GM11168 (cell line): ENCODE results near the gene NOP9.

ENCODE experiments used
- in situ Hi-C: fragments of 300-500 bp; cut with MboI; formaldehyde crosslinking; loops from one replicate; pipeline ENCODE4 v1.12.0; 2022; ENCODE audit warnings: low sequenced_read_pairs; ENCODE audit not compliant: unreplicated experiment

Gene NOP9

DNA sequence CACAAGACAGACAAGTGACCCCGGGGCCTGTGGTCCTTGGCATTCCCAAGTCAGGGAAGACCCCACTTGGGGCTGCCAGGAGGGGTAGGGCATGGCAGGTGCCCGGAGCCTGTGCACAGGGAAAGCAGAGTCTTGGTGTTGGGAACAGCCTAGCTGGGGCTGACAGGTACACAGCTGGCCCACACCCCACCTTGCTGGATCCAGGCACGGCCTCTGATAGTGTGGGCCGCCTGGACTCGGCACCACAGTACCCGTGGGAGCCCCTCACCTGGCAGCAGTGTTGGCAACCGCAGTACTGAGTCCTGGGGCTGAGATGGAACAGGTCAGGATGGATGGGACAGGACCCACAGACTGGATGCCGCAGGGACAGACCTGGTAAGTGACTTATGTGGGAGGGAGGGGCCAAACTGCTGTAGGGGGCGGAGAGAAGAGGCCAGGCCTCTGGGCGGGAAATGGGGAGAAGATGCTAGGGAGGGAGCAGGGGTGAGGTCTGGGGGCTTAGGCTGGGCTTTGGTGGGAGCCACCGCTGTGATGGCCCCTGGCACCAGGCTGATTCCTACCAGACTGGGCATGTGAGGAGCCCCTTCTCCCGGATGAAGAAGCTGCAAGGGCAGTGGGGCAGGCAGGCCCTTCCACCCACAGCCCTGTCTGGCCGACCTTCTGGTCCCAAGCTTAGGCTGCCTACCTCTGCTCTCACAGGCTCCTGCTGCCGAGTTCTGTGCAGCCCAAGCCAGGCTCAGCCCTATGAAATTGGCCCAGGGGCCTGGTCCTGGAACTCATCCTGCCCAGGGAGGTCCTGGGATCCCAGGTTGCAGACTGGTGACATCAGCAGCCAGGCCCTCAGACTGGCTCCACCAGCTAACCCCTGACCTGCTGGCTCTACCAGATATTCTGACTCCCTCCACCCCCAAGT, 36.6 kb upstream of the NOP9 start, which contains the start of gene TGM1:
Gene TGM1 (minus strand): TSS at position 357 of the 913 bp plus-strand sequence. CDS start 825 bp downstream, outside the sequence.
- in situ Hi-C loops = no loop called here

DNA sequence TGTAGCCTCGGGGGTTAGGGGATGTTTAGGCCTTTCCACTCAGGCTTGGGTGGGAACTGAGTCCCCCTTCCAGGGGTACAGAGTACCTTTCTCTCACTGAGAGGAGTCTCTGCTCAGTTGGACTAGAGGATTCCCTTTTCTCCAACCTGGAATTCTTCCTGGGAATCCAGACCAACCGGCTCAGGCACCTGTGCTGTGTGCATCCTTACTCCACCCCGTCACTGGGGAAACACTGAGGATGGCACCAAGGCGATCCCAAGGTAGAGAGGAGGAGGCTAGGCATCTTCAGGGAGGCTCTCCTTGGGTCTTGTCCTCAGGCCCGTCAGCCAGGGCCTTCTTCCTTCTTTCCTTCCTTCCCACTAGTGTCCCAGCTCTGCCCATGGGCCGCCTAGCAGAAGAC, 35.8 kb upstream of the NOP9 start:
- in situ Hi-C loops = no loop called here

DNA sequence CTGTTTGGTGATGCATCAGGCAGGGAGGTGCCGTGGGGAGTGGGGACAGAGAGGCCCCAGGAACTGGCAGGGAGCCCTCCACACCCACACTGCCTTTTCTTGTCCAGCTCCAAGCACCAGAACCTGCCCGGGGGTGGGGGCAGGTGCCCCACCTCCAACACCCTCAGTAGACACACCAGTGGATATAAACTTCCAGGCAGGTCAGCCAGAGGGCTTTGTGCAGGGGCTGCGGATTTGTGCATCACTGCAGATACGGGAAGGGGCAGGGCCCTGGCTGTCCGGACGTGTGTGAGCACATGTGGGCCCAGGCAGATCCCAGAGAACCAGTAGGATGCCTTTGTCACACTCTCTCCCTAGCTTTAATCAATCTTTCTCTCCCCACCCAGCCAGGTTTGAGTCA, 35.4 kb upstream of the NOP9 start:
- in situ Hi-C loops = no loop called here

DNA sequence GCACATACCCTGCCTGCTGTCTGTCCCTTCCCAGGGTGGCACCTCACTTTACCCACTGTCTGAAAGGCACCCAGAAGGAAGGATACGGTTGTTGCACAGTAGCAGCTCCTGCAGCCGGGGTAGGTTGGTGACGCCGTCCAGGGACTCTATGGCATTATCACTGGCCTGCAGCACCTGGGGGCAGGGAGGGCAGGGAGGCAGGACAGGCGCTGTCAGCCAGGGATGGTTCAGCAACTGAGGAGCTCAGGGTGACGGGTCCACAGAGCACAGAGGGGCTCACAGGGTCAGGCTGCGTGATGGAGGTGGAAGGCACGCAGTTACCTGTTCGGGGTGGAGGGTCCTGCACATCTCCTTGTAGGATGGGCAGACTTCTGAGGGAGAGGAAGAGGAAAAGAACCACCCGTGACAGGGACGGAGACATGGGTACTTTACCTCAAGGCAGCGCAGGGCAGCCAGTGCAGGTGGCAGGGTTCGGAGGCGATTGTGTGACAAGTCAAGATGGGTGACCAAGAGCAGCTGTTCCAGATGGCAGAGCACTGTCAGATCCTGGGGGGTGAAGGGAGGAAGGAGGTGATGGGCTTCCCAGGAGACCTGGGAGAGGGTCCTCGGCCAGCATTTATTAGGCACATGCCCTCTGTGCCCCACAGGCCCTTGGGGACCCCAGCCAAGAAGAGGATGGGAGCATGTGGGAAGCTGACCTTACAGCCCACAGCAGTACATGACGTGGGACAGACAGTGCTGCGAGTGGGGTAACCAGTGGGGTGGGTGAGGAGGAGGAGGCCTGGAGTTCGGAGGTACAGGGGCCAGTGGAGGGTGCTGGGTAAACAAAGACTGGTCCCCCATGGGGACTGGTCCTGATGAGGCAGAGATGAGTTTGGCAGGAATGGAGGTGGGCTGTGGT, 33.1 kb upstream of the NOP9 start:
- in situ Hi-C loops = no loop called here

DNA sequence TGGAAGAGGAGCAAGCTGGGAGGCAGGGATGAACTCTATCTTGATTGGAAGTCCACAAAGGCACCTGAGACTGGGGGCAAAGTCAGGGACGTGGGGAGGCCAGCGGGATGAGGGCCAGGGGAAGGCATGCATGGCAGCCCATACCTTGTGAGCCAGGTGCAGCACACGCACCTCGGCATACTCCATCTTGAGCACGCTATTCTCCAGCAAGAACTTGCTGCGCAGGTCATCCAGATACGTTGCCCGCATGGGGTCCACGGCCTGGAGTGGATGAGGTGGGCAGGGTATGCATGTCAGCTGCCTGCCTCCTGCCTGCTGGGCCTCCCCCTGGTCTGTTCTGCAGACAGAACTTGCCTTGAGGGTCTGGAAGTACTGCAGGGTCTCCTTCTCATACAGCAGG, 32.1 kb upstream of the NOP9 start:
- in situ Hi-C loops = no loop called here

GRCh38 chr14:24268225-24268624, 31.4 kb upstream of the NOP9 start:
- in situ Hi-C loops = no loop called here

GRCh38 chr14:24269368-24269767, 30.3 kb upstream of the NOP9 start:
- in situ Hi-C loops = no loop called here

DNA sequence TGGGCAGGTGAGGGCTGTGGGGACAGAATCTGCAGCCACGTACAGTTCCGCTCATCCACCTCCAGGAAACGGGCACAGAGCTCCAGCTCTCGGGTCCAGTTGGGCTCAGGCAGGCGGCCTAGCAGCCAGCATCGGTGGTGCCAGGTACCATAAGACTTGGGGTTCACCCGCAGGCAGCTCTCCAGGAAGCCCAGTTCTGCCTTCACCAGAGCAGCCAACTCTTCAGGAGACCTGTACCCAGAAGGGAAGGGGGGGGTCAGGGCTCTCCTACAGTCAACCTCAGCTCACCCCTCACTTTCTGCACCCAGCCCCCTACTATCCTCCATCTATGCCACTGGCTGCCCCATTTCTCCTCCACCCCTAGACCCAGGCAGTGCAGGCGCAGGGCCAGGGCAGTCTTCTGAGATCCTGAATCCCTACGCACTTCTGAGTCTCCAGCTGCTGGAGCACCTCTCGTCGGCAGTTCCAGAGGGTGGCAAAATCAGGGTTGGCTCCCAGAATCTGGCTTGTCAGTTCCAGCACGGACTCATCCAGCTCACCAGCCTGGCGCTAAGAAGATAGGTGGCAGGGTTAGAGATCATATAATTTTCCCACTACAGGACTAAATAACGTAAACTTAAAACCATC, 29.6 kb upstream of the NOP9 start:
- in situ Hi-C loops = no loop called here

DNA sequence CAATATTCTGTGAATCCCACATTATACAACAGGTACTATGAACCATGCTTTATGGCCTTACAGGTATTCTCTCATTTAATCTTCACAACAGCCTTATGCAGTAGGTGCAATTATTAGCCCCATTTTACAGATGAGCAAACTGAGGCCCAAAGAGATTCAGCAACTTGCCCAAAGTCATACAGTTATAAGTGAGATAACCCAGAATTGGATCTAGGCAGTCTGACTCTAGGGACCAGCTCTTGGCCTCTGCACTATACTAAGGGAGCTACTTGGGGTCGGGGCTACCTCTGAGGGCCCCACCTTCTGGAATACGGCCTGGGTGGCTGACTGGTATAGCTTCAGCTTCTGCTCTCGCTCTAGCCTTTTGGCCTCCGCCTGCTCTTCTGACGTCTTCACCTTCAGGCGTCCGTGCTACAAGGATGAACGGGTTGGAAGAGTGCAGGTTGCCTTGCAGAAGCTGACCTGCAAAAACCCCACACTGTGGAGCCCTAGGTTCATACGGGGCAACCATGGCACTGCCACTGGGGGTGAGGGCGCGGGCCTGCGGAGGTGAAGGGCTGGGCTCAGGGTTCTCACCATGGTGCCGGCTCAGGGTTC, 29.0 kb upstream of the NOP9 start:
- in situ Hi-C loops = no loop called here

DNA sequence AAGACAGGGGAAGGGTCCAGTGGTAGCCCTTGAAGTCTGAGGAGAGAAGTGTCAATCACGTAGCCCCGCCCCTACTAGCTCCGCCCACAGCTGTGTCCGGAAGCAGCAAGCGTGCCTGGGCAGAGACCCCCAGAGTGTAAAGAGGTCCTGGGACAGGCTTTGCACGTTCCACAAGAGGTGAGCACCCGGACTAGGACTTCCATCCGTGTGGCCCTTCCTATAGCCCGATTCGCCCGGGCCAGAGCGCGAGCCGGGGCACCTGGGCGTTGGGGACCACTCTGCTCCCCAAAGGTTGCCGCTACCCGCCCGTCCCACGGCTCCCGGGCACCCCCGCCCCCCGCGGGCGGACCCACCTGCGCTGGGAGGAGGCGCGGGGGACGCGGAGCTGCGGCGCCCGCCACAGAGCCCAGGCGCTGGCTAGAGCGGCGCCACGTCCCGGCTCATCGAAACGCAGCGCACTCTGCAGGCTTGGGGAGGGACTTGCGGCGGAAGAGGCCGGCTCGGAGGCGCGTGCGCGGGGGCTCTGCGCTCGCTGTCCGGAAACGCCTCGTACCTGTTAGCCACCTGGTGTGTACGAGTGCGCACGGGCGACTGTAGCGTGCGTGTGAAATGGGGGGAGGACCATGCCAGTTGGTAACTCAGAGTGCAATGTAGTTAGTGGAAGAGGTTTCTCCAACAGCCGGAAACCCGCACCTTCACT, 28.4 kb upstream of the NOP9 start, which contains the start of gene RABGGTA:
Gene RABGGTA (minus strand): TSS at position 464 of the 700 bp plus-strand sequence. CDS start 482 bp downstream, outside the sequence.
- in situ Hi-C loops = no loop called here

GRCh38 chr14:24271834-24272263, 27.8 kb upstream of the NOP9 start:
- in situ Hi-C loops = no loop called here

- in situ Hi-C loops = no loop called here
Observed at GRCh38 chr14:24272467-24272866, 27.2 kb upstream of the NOP9 start.

GRCh38 chr14:24273422-24273998, 26.1 kb upstream of the NOP9 start:
- in situ Hi-C loops = no loop called here

DNA sequence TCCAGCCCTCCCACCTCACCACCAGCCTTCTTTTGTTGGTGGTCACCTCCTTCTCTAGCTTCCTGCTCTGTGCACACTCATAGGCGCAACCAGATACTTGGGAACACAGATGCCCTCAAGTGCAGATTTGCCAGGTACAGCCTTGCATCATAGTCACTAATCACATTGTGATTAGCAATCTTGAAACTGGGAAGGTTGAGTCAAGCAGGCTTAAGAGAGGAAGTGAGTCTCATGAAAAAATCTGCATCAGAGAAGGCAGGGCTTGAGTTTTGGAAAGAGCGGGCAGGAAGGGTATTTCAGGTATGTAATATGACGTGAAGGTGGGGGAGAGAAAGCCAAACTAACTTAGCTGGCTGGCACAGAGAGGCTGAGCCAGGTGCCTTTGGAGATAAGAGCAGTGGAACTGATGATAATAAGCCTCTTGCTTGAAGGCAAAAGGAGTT, 25.5 kb upstream of the NOP9 start:
- in situ Hi-C loops = no loop called here

- in situ Hi-C loops = no loop called here
Observed at GRCh38 chr14:24277071-24277470, 22.6 kb upstream of the NOP9 start.

- in situ Hi-C loops = no loop called here
Observed at GRCh38 chr14:24277606-24278321, 21.9 kb upstream of the NOP9 start.

DNA sequence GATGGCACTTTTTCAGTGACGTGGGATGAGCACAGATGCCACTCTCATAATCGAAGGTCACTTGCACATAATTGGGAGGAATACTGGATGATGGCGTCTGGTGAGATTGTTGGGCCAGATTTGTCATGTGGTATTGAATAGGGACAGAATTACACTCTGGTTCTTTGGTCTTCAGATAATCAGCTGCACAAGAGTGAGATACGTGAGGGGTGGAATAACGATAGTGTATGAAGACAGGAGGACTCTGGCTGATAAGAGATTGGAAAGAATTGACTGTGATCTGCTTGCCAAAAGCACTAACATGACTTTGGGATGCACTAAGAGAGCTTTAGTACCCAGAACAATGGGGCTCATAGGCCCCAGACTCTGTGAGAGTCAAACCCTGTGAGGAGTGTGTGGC, 21.2 kb upstream of the NOP9 start:
- in situ Hi-C loops = no loop called here
